Muscle of arm (tissue), 12 donors: ENCODE results near the gene ZNF280B. TPM values are rescaled to one million over a fixed set of nuclear protein-coding genes. Genes with fewer than 3 reads are reported as not detected.
"Not testable (repeated sequence)": the region's sequence is repeated elsewhere in the genome, so short reads cannot be mapped to it uniquely, and the experiment has no call there.

Source experiments
- DNase-seq: peaks from one replicate; pipeline ENCODE4 v3.0.0-alpha.2; 2013
- polyA plus RNA-seq, 12 donors: library from polyadenylated mRNA; unstranded; fragments of 120-200 nt; gene quantifications; one replicate each; pipeline ENCODE4 v1.2.1, GENCODE V29; 2013; ENCODE audit not compliant: insufficient read length in 12 of 12

ZNF280B gene
- polyA plus RNA-seq, 12 donors = 3.2 to 8.6 (median 5.6) TPM; not detected in 1

- DNase-seq = no peak
These were observed 28.0 kb upstream of the ZNF280B start for GRCh38 chr22:22536515-22536914.

GRCh38 chr22:22535662-22536061 is 27.1 kb upstream of the ZNF280B start:
- DNase-seq = no peak

GRCh38 chr22:22534604-22535415 is 26.3 kb upstream of the ZNF280B start:
- no peak for DNase-seq

- no peak for DNase-seq
These were observed 25.3 kb upstream of the ZNF280B start for GRCh38 chr22:22533863-22534262.

GRCh38 chr22:22533417-22533816 is 24.9 kb upstream of the ZNF280B start:
- no peak for DNase-seq

GRCh38 chr22:22532547-22533071 is 24.1 kb upstream of the ZNF280B start:
- not testable (repeated sequence) for DNase-seq

GRCh38 chr22:22531770-22532546 is 23.4 kb upstream of the ZNF280B start:
- no peak for DNase-seq

GRCh38 chr22:22528780-22529179 is 20.2 kb upstream of the ZNF280B start:
- no peak for DNase-seq

GRCh38 chr22:22527312-22527711 is 18.8 kb upstream of the ZNF280B start:
- DNase-seq = no peak

GRCh38 chr22:22526125-22526912 is 17.8 kb upstream of the ZNF280B start:
- DNase-seq = no peak

- no peak for DNase-seq
These were observed 15.0 kb upstream of the ZNF280B start for GRCh38 chr22:22523494-22523893.

GRCh38 chr22:22521631-22522030 is 13.1 kb upstream of the ZNF280B start:
- no peak for DNase-seq

- DNase-seq = no peak
These were observed 12.4 kb upstream of the ZNF280B start for GRCh38 chr22:22520667-22521602.

- no peak for DNase-seq
These were observed 11.6 kb upstream of the ZNF280B start, which contains the start of gene ZNF280A for GRCh38 chr22:22520020-22520656. Gene ZNF280A (minus strand): TSS chr22:22520270. CDS start chr22:22515630, 4,640 bp downstream.

GRCh38 chr22:22519591-22519990 is 11.0 kb upstream of the ZNF280B start:
- DNase-seq = no peak

GRCh38 chr22:22516992-22517391 is 8.4 kb upstream of the ZNF280B start:
- DNase-seq = no peak

- no peak for DNase-seq
These were observed 7.3 kb upstream of the ZNF280B start for GRCh38 chr22:22515890-22516289.

- not testable (repeated sequence) for DNase-seq
These were observed 5.9 kb upstream of the ZNF280B start for GRCh38 chr22:22514431-22514830.

- DNase-seq = no peak
These were observed 5.1 kb upstream of the ZNF280B start for GRCh38 chr22:22513619-22514018.

- DNase-seq = no peak
These were observed 4.4 kb upstream of the ZNF280B start for GRCh38 chr22:22512951-22513350.
